OCI-LY1 (cell line): ENCODE results near the gene NT5DC2.

Source experiments
- H2AFZ ChIP-seq: fragments of 200-600 bp; sonication (generic), shearing (Covaris generic); 2 replicates; pipeline ENCODE4 v1.6.0; 2014; ENCODE audit warnings: antibody characterized with exemption, mild to moderate bottlenecking, low read length
- H3F3A ChIP-seq: fragments of 200-600 bp; sonication (generic), shearing (Covaris generic); 2 replicates; pipeline ENCODE4 v1.6.0; 2014; ENCODE audit warnings: mild to moderate bottlenecking, antibody characterized with exemption, low read length, moderate library complexity; ENCODE audit not compliant: insufficient read depth
- H3K27ac ChIP-seq: fragments of 200-600 bp; sonication (generic); 2 replicates; pipeline ENCODE4 v1.5.1; 2014; ENCODE audit warnings: low read length, mixed run types, mild to moderate bottlenecking, low read depth; ENCODE audit not compliant: poor library complexity, severe bottlenecking
- H3K27me3 ChIP-seq: fragments of 200-600 bp; sonication (generic); 2 replicates; pipeline ENCODE4 v1.6.0; 2014; ENCODE audit warnings: antibody characterized with exemption, mild to moderate bottlenecking, low read length, moderate library complexity; ENCODE audit not compliant: insufficient read depth
- H3K36me3 ChIP-seq: fragments of 200-600 bp; sonication (generic); 2 replicates; pipeline ENCODE4 v1.6.1; 2014; ENCODE audit warnings: mild to moderate bottlenecking, antibody characterized with exemption, low read length, moderate library complexity, mixed read lengths; ENCODE audit not compliant: insufficient read depth
- H3K4me1 ChIP-seq: fragments of 200-600 bp; sonication (generic); 2 replicates; pipeline ENCODE4 v1.5.1; 2014; ENCODE audit warnings: mild to moderate bottlenecking, low read length, moderate library complexity; ENCODE audit not compliant: insufficient read depth, severe bottlenecking
- H3K4me2 ChIP-seq: fragments of 200-600 bp; sonication (generic), shearing (Covaris generic); 2 replicates; pipeline ENCODE4 v1.6.1; 2014; ENCODE audit warnings: low read length
- H3K4me3 ChIP-seq: fragments of 200-600 bp; sonication (generic); 2 replicates; pipeline ENCODE4 v1.5.1; 2014; ENCODE audit warnings: low read length, low read depth, mild to moderate bottlenecking, mixed read lengths; ENCODE audit not compliant: poor library complexity, severe bottlenecking
- H3K79me2 ChIP-seq: fragments of 200-600 bp; shearing (Covaris generic); 2 replicates; pipeline ENCODE4 v1.6.1; 2016; ENCODE audit warnings: mixed run types, low read length, mixed read lengths; ENCODE audit not compliant: insufficient read depth
- H3K9ac ChIP-seq: fragments of 200-600 bp; sonication (generic), shearing (Covaris generic); 2 replicates; pipeline ENCODE4 v1.6.1; 2014; ENCODE audit warnings: mild to moderate bottlenecking, low read length, mixed read lengths
- H3K9me2 ChIP-seq: fragments of 200-600 bp; sonication (generic), shearing (Covaris generic); 2 replicates; pipeline ENCODE4 v1.6.1; 2014; ENCODE audit warnings: low read depth, mild to moderate bottlenecking, low read length, mixed read lengths
- H3K9me3 ChIP-seq: fragments of 200-600 bp; shearing (Covaris generic); 2 replicates; pipeline ENCODE4 v1.6.1; 2014; ENCODE audit warnings: low read length, mixed read lengths
- H4K20me1 ChIP-seq: fragments of 200-600 bp; sonication (generic), shearing (Covaris generic); 2 replicates; pipeline ENCODE4 v1.6.0; 2016; ENCODE audit warnings: mild to moderate bottlenecking, low read length; ENCODE audit not compliant: insufficient read depth
- EZH2 ChIP-seq: fragments of 200-600 bp; sonication (generic), shearing (Covaris generic); IDR thresholded peaks from 2 replicates; pipeline ENCODE4 v1.8.0; 2017; ENCODE audit warnings: borderline replicate concordance, mixed run types, mild to moderate bottlenecking, antibody characterized with exemption, low read length, moderate library complexity, mixed read lengths
- TF ChIP-seq, protein P1 (sequence below): fragments of 200-600 bp; sonication (generic), shearing (Covaris generic); IDR thresholded peaks from 2 replicates; pipeline ENCODE4 v1.5.1; 2017; ENCODE audit warnings: mild to moderate bottlenecking, antibody characterized with exemption, low read length, moderate library complexity, mixed read lengths

NT5DC2 gene

DNA sequence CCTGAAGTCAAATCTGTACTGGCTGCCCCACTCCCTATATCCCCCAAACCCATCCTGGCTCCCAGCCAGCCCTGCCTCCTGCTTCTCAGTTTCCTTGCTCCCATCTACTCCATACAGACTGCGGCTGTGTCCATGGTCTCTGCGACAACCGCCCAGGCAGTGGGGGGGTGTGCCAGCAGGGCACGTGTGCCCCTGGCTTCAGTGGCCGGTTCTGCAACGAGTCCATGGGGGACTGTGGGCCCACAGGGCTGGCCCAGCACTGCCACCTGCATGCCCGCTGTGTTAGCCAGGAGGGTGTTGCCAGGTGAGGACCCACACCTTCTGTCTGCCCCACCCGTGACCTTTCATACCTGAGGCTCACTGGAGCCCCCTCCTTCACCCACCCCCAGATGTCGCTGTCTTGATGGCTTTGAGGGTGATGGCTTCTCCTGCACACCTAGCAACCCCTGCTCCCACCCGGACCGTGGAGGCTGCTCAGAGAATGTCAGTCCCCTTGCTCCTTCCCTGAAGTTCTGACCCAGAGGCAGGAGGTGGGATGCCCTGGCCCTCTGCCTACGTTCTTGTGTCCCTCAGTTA lies 23.8 kb downstream of the NT5DC2 start:
- Histone ChIP-seq H3K9me2 (no peaks in the 10 kb centered on the region), H3K9ac (no peak overlapping the region), H2AFZ (no peak overlapping the region), H3K4me2 (no peak overlapping the region), H3K27me3 (peaks cover 8% of the 10 kb centered on the region), H3K4me1 (no peaks in the 10 kb centered on the region), H3K9me3 (no peaks in the 10 kb centered on the region), H4K20me1 (no peaks in the 10 kb centered on the region), H3K4me3 (no peak overlapping the region), H3F3A (no peaks in the 10 kb centered on the region), H3K36me3 (no peaks in the 10 kb centered on the region), H3K79me2 (no peaks in the 10 kb centered on the region), H3K27ac (no peak overlapping the region)
- TF ChIP-seq EZH2 = no peak
- TF ChIP-seq, protein P1, sequence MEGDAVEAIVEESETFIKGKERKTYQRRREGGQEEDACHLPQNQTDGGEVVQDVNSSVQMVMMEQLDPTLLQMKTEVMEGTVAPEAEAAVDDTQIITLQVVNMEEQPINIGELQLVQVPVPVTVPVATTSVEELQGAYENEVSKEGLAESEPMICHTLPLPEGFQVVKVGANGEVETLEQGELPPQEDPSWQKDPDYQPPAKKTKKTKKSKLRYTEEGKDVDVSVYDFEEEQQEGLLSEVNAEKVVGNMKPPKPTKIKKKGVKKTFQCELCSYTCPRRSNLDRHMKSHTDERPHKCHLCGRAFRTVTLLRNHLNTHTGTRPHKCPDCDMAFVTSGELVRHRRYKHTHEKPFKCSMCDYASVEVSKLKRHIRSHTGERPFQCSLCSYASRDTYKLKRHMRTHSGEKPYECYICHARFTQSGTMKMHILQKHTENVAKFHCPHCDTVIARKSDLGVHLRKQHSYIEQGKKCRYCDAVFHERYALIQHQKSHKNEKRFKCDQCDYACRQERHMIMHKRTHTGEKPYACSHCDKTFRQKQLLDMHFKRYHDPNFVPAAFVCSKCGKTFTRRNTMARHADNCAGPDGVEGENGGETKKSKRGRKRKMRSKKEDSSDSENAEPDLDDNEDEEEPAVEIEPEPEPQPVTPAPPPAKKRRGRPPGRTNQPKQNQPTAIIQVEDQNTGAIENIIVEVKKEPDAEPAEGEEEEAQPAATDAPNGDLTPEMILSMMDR = peak; percentile 60

GRCh38 chr3:52507359-52507758 lies 26.3 kb downstream of the NT5DC2 start:
- no peak overlapping the region for H3K4me2 ChIP-seq
- H2AFZ ChIP-seq = no peak overlapping the region
- H3K9me3 ChIP-seq = no peaks in the 10 kb centered on the region
- TF ChIP-seq, protein P1 = no peak
- TF ChIP-seq EZH2 = no peak
- no peaks in the 10 kb centered on the region for H3F3A ChIP-seq
- no peak overlapping the region for H3K27ac ChIP-seq
- no peak overlapping the region for H3K9ac ChIP-seq
- no peaks in the 10 kb centered on the region for H4K20me1 ChIP-seq
- H3K4me1 ChIP-seq = no peaks in the 10 kb centered on the region
- no peaks in the 10 kb centered on the region for H3K79me2 ChIP-seq
- H3K9me2 ChIP-seq = no peaks in the 10 kb centered on the region
- no peak overlapping the region for H3K4me3 ChIP-seq
- H3K36me3 ChIP-seq = no peaks in the 10 kb centered on the region
- peaks cover 4% of the 10 kb centered on the region for H3K27me3 ChIP-seq

DNA sequence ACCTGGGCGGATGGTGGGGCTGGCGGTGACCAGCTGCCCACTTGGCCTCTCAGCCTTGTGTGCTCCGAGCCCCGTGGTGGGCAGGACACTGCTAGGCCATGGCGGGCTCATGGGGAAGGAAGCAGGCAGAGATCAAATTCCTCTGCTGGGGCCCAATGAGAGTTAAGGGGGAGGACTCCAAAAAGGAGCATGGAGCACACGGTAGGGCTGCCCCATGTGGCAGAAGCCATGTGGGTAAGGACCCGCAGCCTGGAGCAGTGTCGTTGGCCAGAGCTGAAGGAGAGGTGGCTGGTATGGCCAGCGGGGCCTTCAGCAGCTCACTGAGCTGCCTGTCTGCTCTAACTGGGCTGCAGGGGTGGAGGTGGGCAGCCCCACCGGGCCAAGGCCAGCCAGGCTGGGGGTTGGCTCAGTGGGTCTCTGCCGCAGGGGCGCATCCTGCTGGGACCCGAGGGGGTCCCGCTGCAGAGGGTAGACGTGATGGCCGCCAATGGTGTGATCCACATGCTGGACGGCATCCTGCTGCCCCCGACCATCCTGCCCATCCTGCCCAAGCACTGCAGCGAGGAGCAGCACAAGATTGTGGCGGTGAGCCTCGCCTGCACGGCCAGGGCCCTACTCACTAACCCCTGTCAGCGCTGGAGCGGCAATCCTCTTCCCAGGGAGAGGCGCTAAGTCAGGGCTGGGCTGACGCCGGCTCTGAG lies 27.2 kb downstream of the NT5DC2 start:
- peaks cover 4% of the 10 kb centered on the region for H3K27me3 ChIP-seq

More for the DNA sequence above, 27.2 kb downstream of the NT5DC2 start:
- TF ChIP-seq, protein P1 = no peak
- no peak for TF ChIP-seq EZH2
- Histone ChIP-seq H3F3A (no peaks in the 10 kb centered on the region), H4K20me1 (no peaks in the 10 kb centered on the region), H3K36me3 (no peaks in the 10 kb centered on the region), H3K79me2 (no peaks in the 10 kb centered on the region), H3K9ac (no peak overlapping the region), H2AFZ (no peak overlapping the region), H3K4me3 (no peak overlapping the region), H3K4me2 (no peak overlapping the region), H3K9me2 (no peaks in the 10 kb centered on the region), H3K9me3 (no peaks in the 10 kb centered on the region), H3K4me1 (no peaks in the 10 kb centered on the region), H3K27ac (no peak overlapping the region)
